ENCODE measurements around the gene CPVL.

DNA sequence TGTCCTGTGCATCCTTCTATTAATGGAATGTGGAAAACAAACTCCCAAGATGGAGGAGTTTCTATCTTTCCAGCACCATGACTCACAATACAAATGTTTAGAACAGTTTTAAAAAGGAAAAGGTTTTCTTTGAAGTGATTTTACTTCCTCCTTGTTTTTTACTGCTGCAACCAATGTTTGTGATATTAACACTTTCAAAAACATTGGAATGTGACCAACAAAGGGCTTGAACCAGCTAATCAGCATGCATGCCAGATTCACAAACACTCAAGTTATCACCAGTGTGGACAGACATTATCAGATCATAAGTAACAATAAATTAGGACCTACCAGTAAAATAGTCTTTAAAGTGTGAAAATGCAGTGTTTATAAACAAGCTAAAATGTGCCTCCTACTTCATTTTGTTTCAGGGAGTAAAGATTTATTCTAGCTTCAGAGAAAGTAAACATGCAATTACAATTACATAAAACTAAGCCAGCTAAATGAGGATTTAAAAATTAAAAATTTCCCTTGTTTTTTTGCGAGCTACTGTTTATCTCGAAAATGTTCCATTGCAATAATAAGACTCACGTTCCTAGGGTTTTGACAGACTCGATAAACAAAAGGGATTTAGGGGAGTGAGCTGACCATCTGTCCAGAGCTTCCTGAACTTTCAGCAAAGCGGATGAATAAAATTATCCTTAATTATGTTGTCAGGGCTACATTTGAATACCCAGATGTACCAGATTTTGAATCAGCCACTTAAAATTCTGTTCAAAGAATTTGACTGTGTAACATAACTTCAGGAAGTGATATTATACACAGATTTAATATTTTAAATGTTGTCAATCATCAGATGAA, 29.8 kb downstream of the CPVL start:
- TF ChIP-seq, protein P1, sequence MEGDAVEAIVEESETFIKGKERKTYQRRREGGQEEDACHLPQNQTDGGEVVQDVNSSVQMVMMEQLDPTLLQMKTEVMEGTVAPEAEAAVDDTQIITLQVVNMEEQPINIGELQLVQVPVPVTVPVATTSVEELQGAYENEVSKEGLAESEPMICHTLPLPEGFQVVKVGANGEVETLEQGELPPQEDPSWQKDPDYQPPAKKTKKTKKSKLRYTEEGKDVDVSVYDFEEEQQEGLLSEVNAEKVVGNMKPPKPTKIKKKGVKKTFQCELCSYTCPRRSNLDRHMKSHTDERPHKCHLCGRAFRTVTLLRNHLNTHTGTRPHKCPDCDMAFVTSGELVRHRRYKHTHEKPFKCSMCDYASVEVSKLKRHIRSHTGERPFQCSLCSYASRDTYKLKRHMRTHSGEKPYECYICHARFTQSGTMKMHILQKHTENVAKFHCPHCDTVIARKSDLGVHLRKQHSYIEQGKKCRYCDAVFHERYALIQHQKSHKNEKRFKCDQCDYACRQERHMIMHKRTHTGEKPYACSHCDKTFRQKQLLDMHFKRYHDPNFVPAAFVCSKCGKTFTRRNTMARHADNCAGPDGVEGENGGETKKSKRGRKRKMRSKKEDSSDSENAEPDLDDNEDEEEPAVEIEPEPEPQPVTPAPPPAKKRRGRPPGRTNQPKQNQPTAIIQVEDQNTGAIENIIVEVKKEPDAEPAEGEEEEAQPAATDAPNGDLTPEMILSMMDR (IDR thresholded peaks at IDR 0.05; ENCODE audit: low read depth, low read length) = no peak
- no peak for TF ChIP-seq EZH2phosphoT487 (IDR thresholded peaks at IDR 0.05; ENCODE audit: low read depth)

All from OCI-LY3 (cell line).